Endothelial cell of umbilical vein (primary cell): ENCODE data around the gene SPACA7. TPM values are rescaled to one million over a fixed set of nuclear protein-coding genes. Genes with fewer than 3 reads are reported as not detected.

Experiments used
- BruUV-seq: library from RNA; stranded (reverse); fragments of 400-500 nt; replicated peaks from 2 replicates; lab custom pipeline; 2021; lab: Mats Ljungman, UMichigan
- CTCF ChIA-PET: fragments of 300-600, 350-600 bp; sonication (Branson Sonifier 250); formaldehyde crosslinking; loops from one replicate; lab custom pipeline; 2021; ENCODE audit warnings: antibody characterized with exemption, inconsistent platforms; lab: Charles Lee
- POLR2A ChIA-PET: fragments of 300-600, 350-600 bp; sonication (Branson Sonifier 250); formaldehyde crosslinking; loops from one replicate; lab custom pipeline; 2021; ENCODE audit warnings: antibody characterized with exemption, inconsistent platforms; lab: Charles Lee
- DNase-seq: peaks from one replicate; pipeline ENCODE4 v3.0.0-alpha.2; 2011; ENCODE audit warnings: low read depth, low spot score
- FAIRE-seq: peaks from 2 replicates; lab custom pipeline; 2011; peaks lifted over from hg19 to GRCh38; lab: Jason Lieb, UNC
- H2AFZ ChIP-seq: 2 replicates; pipeline ENCODE4 v1.6.0; 2012; ENCODE audit warnings: low read depth, low read length, control low read depth, inconsistent platforms
- H3K27ac ChIP-seq: 2 replicates; pipeline ENCODE4 v1.5.1; 2011; ENCODE audit warnings: low read depth, mild to moderate bottlenecking, control low read depth, low read length, moderate library complexity; ENCODE audit not compliant: insufficient read depth
- H3K27me3 ChIP-seq, 2 experiments: 2 replicates each; pipeline versions ENCODE4 v1.6.0 to v1.6.1; 2011; ENCODE audit warnings: low read length in 2 of 2, mixed read lengths in 1 of 2; ENCODE audit not compliant: control insufficient read depth in 2 of 2, insufficient read depth in 2 of 2
- H3K36me3 ChIP-seq, 2 experiments: 2 replicates in 1 of 2; 3 replicates in 1 of 2; pipeline ENCODE4 v1.5.1; 2011; ENCODE audit warnings: low read length in 2 of 2, mild to moderate bottlenecking in 1 of 2, moderate library complexity in 1 of 2; ENCODE audit not compliant: control insufficient read depth in 2 of 2, insufficient read depth in 2 of 2; ENCODE audit errors: extremely low read depth in 1 of 2
- H3K4me1 ChIP-seq: 3 replicates; pipeline ENCODE4 v1.5.1; 2011; ENCODE audit warnings: mild to moderate bottlenecking, low read length; ENCODE audit not compliant: control insufficient read depth, insufficient read depth; ENCODE audit errors: extremely low read depth
- H3K4me2 ChIP-seq: 2 replicates; pipeline ENCODE4 v1.6.1; 2011; ENCODE audit warnings: low read length, control low read depth, mixed read lengths; ENCODE audit not compliant: insufficient read depth
- H3K4me3 ChIP-seq, 3 experiments: fragments of 200-600 bp in 1 of 3; sonication (generic), shearing (Covaris generic) in 1 of 3; replicated peaks in 1 of 3; 2 replicates each; pipeline ENCODE4 v1.5.1; 2011 to 2016; ENCODE audit warnings: control low read depth in 3 of 3, low read length in 3 of 3, mild to moderate bottlenecking in 2 of 3, inconsistent platforms in 1 of 3, low read depth in 1 of 3, moderate library complexity in 1 of 3; ENCODE audit not compliant: insufficient read depth in 1 of 3
- H3K79me2 ChIP-seq: 2 replicates; pipeline ENCODE4 v1.6.0; 2012; ENCODE audit warnings: low read length, inconsistent platforms; ENCODE audit not compliant: control insufficient read depth, insufficient read depth
- H3K9ac ChIP-seq: replicated peaks from 2 replicates; pipeline ENCODE3; 2011; ENCODE audit warnings: low read length, control low read depth; ENCODE audit not compliant: insufficient read depth; ENCODE audit errors: extremely low read depth
- H3K9me1 ChIP-seq: replicated peaks from 3 replicates; pipeline ENCODE4 v1.6.0; 2011; ENCODE audit warnings: mild to moderate bottlenecking, low read length; ENCODE audit not compliant: control insufficient read depth, insufficient read depth; ENCODE audit errors: extremely low read depth
- H3K9me3 ChIP-seq: replicated peaks from 2 replicates; pipeline ENCODE4 v1.5.1; 2012; ENCODE audit warnings: low read length, inconsistent platforms; ENCODE audit not compliant: control insufficient read depth, insufficient read depth
- H4K20me1 ChIP-seq: replicated peaks from 2 replicates; pipeline ENCODE3; 2011; ENCODE audit warnings: mild to moderate bottlenecking, low read length; ENCODE audit not compliant: control insufficient read depth, insufficient read depth; ENCODE audit errors: extremely low read depth
- CTCF ChIP-seq, 2 donors: IDR thresholded peaks; 1 replicate in 1 of 2; 2 replicates in 1 of 2; pipeline ENCODE4 v1.5.1; 2011; ENCODE audit warnings: low read length in 2 of 2, mild to moderate bottlenecking in 2 of 2, moderate library complexity in 2 of 2, control low read depth in 1 of 2, inconsistent platforms in 1 of 2, low read depth in 1 of 2; ENCODE audit not compliant: insufficient read depth in 1 of 2; ENCODE audit errors: extremely low read depth in 1 of 2
- EZH2 ChIP-seq: IDR thresholded peaks from 2 replicates; pipeline ENCODE4 v1.6.1; 2012; ENCODE audit warnings: borderline replicate concordance, low read depth, mild to moderate bottlenecking, moderate library complexity, low read length, inconsistent platforms; ENCODE audit not compliant: severe bottlenecking
- FOS ChIP-seq: IDR thresholded peaks from 2 replicates; pipeline ENCODE4 v1.6.1; 2011; ENCODE audit warnings: mild to moderate bottlenecking, low read length, moderate library complexity, borderline replicate concordance; ENCODE audit not compliant: insufficient read depth
- GATA2 ChIP-seq: IDR thresholded peaks from 2 replicates; pipeline ENCODE4 v1.7.0; 2011; ENCODE audit warnings: low read depth, mild to moderate bottlenecking, moderate library complexity, mixed read lengths, low read length; ENCODE audit not compliant: insufficient read length, insufficient read depth
- JUN ChIP-seq: IDR thresholded peaks from 2 replicates; pipeline ENCODE4 v1.6.1; 2011; ENCODE audit warnings: borderline replicate concordance, low read depth; ENCODE audit not compliant: insufficient read length, insufficient read depth
- MAX ChIP-seq: IDR thresholded peaks from 2 replicates; pipeline ENCODE4 v1.6.1; 2011; ENCODE audit not compliant: insufficient read depth, insufficient read length
- MYC ChIP-seq: IDR thresholded peaks from one replicate; pipeline ENCODE4 v1.6.1; 2011; ENCODE audit warnings: mild to moderate bottlenecking, low read depth, low read length
- POLR2A ChIP-seq: IDR thresholded peaks from 2 replicates; pipeline ENCODE4 v1.6.1; 2012; ENCODE audit warnings: low read depth, mild to moderate bottlenecking, control low read depth, low read length
- POLR2AphosphoS5 ChIP-seq: IDR thresholded peaks from 2 replicates; pipeline ENCODE4 v1.6.1; 2012; ENCODE audit warnings: low read depth, mild to moderate bottlenecking, control low read depth, low read length, moderate library complexity; ENCODE audit not compliant: insufficient read depth
- dilution Hi-C: fragments of 300-500 bp; cut with MboI; formaldehyde crosslinking; loops from one replicate; pipeline ENCODE4 v1.15.0; 2019; ENCODE audit warnings: low sequenced_read_pairs; ENCODE audit not compliant: extremely low pct_ligation_motif_present
- intact Hi-C: fragments of 100-400 bp; cut with micrococcal nuclease; formaldehyde crosslinking; loops from one replicate; pipeline ENCODE4 v1.10.0; 2022
- polyA plus RNA-seq, 4 experiments: library from polyadenylated mRNA; depleted of rRNA in 3 of 4; stranded (reverse) in 3 of 4; unstranded in 1 of 4; fragments of >200 nt; gene quantifications; 2 replicates each; pipeline versions ENCODE4 v1.2.1 to v1.2.3, GENCODE V29; 2011 to 2012; ENCODE audit warnings: missing spikeins in 1 of 4
- total RNA-seq: library from RNA; stranded (reverse); gene quantifications from 2 replicates; pipeline ENCODE4 v1.2.3, GENCODE V29; 2021

Gene SPACA7
- total and polyA plus RNA-seq, 2 donors (not counting 3 experiments of a cell fraction or from before 2014, with no cell fraction given): not detected

GRCh38 chr13:112348642-112349345, 27.4 kb upstream of the SPACA7 start:
- Histone ChIP-seq H3K4me3 (no peak overlapping the region), H3K4me2 (no peak overlapping the region), H3K9me3 (no peaks in the 10 kb centered on the region), H3K27ac (no peak overlapping the region), H3K9me1 (no peaks in the 10 kb centered on the region), H3K4me1 (no peaks in the 10 kb centered on the region), H4K20me1 (no peaks in the 10 kb centered on the region), H3K79me2 (no peaks in the 10 kb centered on the region), H3K27me3 (no peaks in the 10 kb centered on the region), H3K9ac (no peak overlapping the region), H3K36me3 (no peaks in the 10 kb centered on the region), H2AFZ (no peak overlapping the region)
- dilution Hi-C loops (no loop called here), intact Hi-C loops (no loop called here)
- TF ChIP-seq POLR2AphosphoS5 (no peak), EZH2 (no peak), FOS (no peak), POLR2A (no peak), CTCF (IDR thresholded peaks at IDR 0.05; ENCODE audit: extremely low read depth in 1 of 2, insufficient read depth in 1 of 2, low read depth in 1 of 2, low read length in 2 of 2) (no peak), MAX (no peak), GATA2 (no peak), JUN (no peak), MYC (no peak)
- ChIA-PET POLR2A (no interaction called here), CTCF (no interaction called here)
- no peak for FAIRE-seq
- DNase-seq: no peak
- BruUV-seq: no TSS peak
